Parathyroid adenoma (tissue), 2 donors: ENCODE results near the gene LRRFIP2.

Source experiments
- H2AFZ ChIP-seq: fragments of 300-600 bp; sonication (generic); one replicate; pipeline ENCODE4 v1.7.0; 2017; ENCODE audit warnings: antibody characterized with exemption, mild to moderate bottlenecking
- H3K27ac ChIP-seq: fragments of 300-600 bp; sonication (generic); one replicate; pipeline ENCODE4 v1.7.0; 2017
- H3K27me3 ChIP-seq: fragments of 300-600 bp; sonication (generic); one replicate; pipeline ENCODE4 v1.7.0; 2017; ENCODE audit warnings: low read length; ENCODE audit not compliant: control insufficient read depth, insufficient read depth
- H3K36me3 ChIP-seq: fragments of 300-600 bp; sonication (generic); one replicate; pipeline ENCODE4 v1.7.0; 2017; ENCODE audit warnings: low read length; ENCODE audit not compliant: control insufficient read depth, insufficient read depth
- H3K4me1 ChIP-seq: fragments of 300-600 bp; sonication (generic); one replicate; pipeline ENCODE4 v1.7.0; 2017; ENCODE audit warnings: control low read depth
- H3K4me2 ChIP-seq: fragments of 300-600 bp; sonication (generic); one replicate; pipeline ENCODE4 v1.7.0; 2017; ENCODE audit warnings: low read length
- H3K4me3 ChIP-seq: fragments of 300-600 bp; sonication (generic); one replicate; pipeline ENCODE4 v1.7.0; 2017; ENCODE audit warnings: low read depth, low read length
- H3K79me2 ChIP-seq: fragments of 300-600 bp; sonication (generic); one replicate; pipeline ENCODE4 v1.7.0; 2017; ENCODE audit warnings: control low read depth
- H3K9ac ChIP-seq: fragments of 300-600 bp; sonication (generic); one replicate; pipeline ENCODE4 v1.7.0; 2017; ENCODE audit warnings: mild to moderate bottlenecking
- H3K9me3 ChIP-seq: fragments of 300-600 bp; sonication (generic); one replicate; pipeline ENCODE4 v1.7.0; 2017; ENCODE audit warnings: low read length; ENCODE audit not compliant: control insufficient read depth
- CTCF ChIP-seq: fragments of 300-600 bp; sonication (generic); IDR thresholded peaks from one replicate; pipeline ENCODE4 v1.7.0; 2017; ENCODE audit warnings: antibody characterized with exemption, mild to moderate bottlenecking
- donor health status: primary hyperparathyroidism.

Gene LRRFIP2

GRCh38 chr3:37145611-37146010 is 28.8 kb downstream of the LRRFIP2 start:
- Histone ChIP-seq H3K9ac (no peak overlapping the region), H3K4me3 (no peak overlapping the region), H3K36me3 (no peaks in the 10 kb centered on the region), H3K4me1 (peaks cover 7% of the 10 kb centered on the region), H3K4me2 (no peak overlapping the region), H2AFZ (no peak overlapping the region), H3K9me3 (no peaks in the 10 kb centered on the region), H3K79me2 (peaks cover 31% of the 10 kb centered on the region), H3K27ac (peak overlapping the region; percentile 0), H3K27me3 (no peaks in the 10 kb centered on the region)
- TF ChIP-seq CTCF: no peak

- H3K9ac ChIP-seq: no peak overlapping the region
- no peak overlapping the region for H2AFZ ChIP-seq
- TF ChIP-seq CTCF: no peak
- peaks cover 9% of the 10 kb centered on the region for H3K4me1 ChIP-seq
- H3K27me3 ChIP-seq: no peaks in the 10 kb centered on the region
- no peak overlapping the region for H3K4me3 ChIP-seq
- H3K9me3 ChIP-seq: no peaks in the 10 kb centered on the region
- H3K36me3 ChIP-seq: no peaks in the 10 kb centered on the region
- no peak overlapping the region for H3K27ac ChIP-seq
- H3K79me2 ChIP-seq: peaks cover 28% of the 10 kb centered on the region
- H3K4me2 ChIP-seq: no peak overlapping the region
These were observed 29.6 kb downstream of the LRRFIP2 start for GRCh38 chr3:37144806-37145205.

- Histone ChIP-seq H3K4me2 (no peak overlapping the region), H3K9me3 (no peaks in the 10 kb centered on the region), H2AFZ (no peak overlapping the region), H3K4me3 (no peak overlapping the region), H3K27ac (no peak overlapping the region), H3K79me2 (peaks cover 30% of the 10 kb centered on the region), H3K9ac (no peak overlapping the region), H3K27me3 (no peaks in the 10 kb centered on the region), H3K4me1 (peaks cover 14% of the 10 kb centered on the region), H3K36me3 (no peaks in the 10 kb centered on the region)
- TF ChIP-seq CTCF: no peak
These were observed 30.6 kb downstream of the LRRFIP2 start for GRCh38 chr3:37143821-37144220.

GRCh38 chr3:37141676-37142075 is 32.7 kb downstream of the LRRFIP2 start:
- Histone ChIP-seq H3K9me3 (no peaks in the 10 kb centered on the region), H3K79me2 (peaks cover 39% of the 10 kb centered on the region), H2AFZ (no peak overlapping the region), H3K27ac (no peak overlapping the region), H3K4me2 (no peak overlapping the region), H3K4me3 (no peak overlapping the region), H3K4me1 (peaks cover 17% of the 10 kb centered on the region), H3K9ac (no peak overlapping the region), H3K27me3 (no peaks in the 10 kb centered on the region), H3K36me3 (no peaks in the 10 kb centered on the region)
- no peak for TF ChIP-seq CTCF

GRCh38 chr3:37140899-37141541 is 33.4 kb downstream of the LRRFIP2 start:
- no peaks in the 10 kb centered on the region for H3K9me3 ChIP-seq
- H3K4me3 ChIP-seq: no peak overlapping the region
- no peak overlapping the region for H3K27ac ChIP-seq
- no peak overlapping the region for H3K9ac ChIP-seq
- no peak overlapping the region for H2AFZ ChIP-seq
- peaks cover 15% of the 10 kb centered on the region for H3K4me1 ChIP-seq
- no peak overlapping the region for H3K4me2 ChIP-seq
- no peaks in the 10 kb centered on the region for H3K36me3 ChIP-seq
- H3K27me3 ChIP-seq: no peaks in the 10 kb centered on the region
- no peak for TF ChIP-seq CTCF
- H3K79me2 ChIP-seq: peaks cover 41% of the 10 kb centered on the region
